ENCODE results near the gene ZNRF2. TPM values are rescaled to one million over a fixed set of nuclear protein-coding genes. Genes with fewer than 3 reads are reported as not detected.

ZNRF2 gene
- total RNA-seq, 1 donor from 2014 or later: 11.2 TPM

DNA sequence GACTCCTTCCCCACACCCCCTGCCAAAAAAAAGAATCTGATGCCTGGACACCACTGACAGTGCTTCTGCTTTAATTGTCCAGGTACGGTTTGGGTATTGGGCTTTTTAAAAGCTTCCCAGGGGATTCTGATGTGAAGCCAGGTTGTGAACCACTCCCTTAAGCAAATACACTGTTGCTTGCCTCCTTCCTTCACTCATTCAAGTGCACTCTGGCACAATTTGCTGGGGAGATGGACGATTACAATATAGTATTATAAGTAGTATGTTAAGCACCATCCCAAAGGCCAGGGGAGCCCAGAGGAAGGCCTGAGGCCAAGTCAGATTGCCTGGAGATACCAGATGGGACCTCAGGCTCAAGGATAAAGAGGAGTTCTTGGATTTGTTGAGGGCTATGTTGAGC is 12.3 kb upstream of the ZNRF2 start:
- TF ChIP-seq, protein P1, sequence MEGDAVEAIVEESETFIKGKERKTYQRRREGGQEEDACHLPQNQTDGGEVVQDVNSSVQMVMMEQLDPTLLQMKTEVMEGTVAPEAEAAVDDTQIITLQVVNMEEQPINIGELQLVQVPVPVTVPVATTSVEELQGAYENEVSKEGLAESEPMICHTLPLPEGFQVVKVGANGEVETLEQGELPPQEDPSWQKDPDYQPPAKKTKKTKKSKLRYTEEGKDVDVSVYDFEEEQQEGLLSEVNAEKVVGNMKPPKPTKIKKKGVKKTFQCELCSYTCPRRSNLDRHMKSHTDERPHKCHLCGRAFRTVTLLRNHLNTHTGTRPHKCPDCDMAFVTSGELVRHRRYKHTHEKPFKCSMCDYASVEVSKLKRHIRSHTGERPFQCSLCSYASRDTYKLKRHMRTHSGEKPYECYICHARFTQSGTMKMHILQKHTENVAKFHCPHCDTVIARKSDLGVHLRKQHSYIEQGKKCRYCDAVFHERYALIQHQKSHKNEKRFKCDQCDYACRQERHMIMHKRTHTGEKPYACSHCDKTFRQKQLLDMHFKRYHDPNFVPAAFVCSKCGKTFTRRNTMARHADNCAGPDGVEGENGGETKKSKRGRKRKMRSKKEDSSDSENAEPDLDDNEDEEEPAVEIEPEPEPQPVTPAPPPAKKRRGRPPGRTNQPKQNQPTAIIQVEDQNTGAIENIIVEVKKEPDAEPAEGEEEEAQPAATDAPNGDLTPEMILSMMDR (conservative IDR thresholded peaks at IDR 0.05): no peak
- Mint-ChIP-seq H3K9me3 (no peaks in the 10 kb centered on the region), H3K36me3 (no peaks in the 10 kb centered on the region), H3K27me3 (no peaks in the 10 kb centered on the region), H3K4me1 (ENCODE audit: unreplicated experiment) (no peaks in the 10 kb centered on the region), H3K27ac (no peak overlapping the region), H3K4me3 (no peak overlapping the region)
- no peak for DNase-seq (ENCODE audit: extremely low spot score, unreplicated experiment)

DNA sequence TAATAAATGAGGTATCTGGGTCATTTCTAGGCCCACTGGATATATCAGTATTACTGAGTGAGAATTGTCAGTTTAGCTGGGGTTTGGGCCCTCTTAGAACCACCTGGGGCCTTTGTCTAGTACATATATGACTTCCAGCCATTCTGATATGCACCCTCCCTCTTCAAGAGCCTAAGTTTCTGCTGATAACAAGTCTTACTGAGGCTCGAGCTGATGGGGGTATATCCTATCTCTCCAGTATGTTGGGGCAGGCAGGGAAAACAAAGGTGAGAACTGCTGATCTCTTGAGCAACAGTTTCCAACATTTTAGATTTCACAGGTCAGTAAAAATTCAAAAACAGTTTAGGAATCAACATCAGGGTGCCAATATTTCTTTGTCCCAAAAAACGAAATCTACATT is 10.8 kb upstream of the ZNRF2 start:
- TF ChIP-seq, protein P1 (conservative IDR thresholded peaks at IDR 0.05): no peak
- Mint-ChIP-seq H3K36me3 (no peaks in the 10 kb centered on the region), H3K4me3 (no peak overlapping the region), H3K27me3 (no peaks in the 10 kb centered on the region), H3K4me1 (ENCODE audit: unreplicated experiment) (no peaks in the 10 kb centered on the region), H3K27ac (no peak overlapping the region), H3K9me3 (no peaks in the 10 kb centered on the region)
- no peak for DNase-seq (ENCODE audit: extremely low spot score, unreplicated experiment)

DNA sequence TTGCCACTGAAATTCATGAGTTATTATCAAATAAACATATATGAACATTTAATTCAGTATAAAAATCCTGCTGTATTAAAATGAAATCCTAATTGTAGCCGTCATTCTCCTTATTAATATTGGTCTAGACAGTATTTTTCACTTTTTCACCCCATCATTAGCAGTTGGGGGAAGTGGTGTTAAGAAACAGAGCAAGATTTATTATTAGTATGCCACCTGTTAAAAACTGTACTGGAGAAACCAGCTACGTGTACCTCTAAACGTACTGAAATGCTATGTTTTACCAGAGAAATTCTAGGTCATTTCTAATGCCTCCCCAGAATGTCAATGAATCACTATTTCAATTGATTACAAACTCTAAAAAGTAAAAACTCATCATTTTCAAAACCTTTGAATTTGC is 9.8 kb upstream of the ZNRF2 start:
- no peak for DNase-seq (ENCODE audit: extremely low spot score, unreplicated experiment)
- TF ChIP-seq, protein P1 (conservative IDR thresholded peaks at IDR 0.05): no peak
- no peak overlapping the region for H3K4me3 Mint-ChIP-seq
- H3K9me3 Mint-ChIP-seq: no peaks in the 10 kb centered on the region
- no peaks in the 10 kb centered on the region for H3K36me3 Mint-ChIP-seq
- H3K4me1 Mint-ChIP-seq (ENCODE audit: unreplicated experiment): no peaks in the 10 kb centered on the region
- no peak overlapping the region for H3K27ac Mint-ChIP-seq
- no peaks in the 10 kb centered on the region for H3K27me3 Mint-ChIP-seq

DNA sequence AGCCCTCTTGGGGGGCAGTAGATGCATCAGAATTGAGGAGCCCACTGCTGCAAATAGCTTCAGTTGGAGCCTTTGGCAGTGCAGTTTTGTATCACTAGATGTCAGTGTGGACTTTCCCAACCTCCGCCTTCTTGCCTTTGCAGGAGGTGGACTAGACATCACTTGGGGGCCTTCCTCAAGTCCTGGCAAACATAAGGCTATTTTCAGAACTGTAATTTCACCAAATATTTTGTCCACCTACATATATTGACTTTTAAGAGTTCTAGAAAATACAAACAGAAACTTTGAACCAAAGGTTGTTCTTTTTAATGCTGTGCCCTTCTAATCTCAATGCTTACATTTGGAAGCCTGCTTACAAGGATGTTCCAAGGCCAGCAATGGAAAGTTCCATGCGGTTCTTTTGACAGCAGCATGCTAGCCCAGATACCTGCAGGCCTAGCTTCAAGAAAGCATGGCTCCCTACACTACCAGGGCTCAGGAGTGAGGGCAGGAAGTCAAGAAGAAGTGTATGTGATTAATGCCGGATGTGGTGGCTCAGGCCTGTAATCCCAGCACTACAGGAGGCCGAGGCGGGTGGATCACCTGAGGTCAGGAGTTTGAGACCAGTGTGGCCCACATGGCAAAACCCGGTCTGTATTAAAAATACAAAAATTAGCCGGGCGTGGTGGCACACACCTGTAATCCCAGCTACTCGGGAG is 8.0 kb upstream of the ZNRF2 start:
- no peaks in the 10 kb centered on the region for H3K36me3 Mint-ChIP-seq
- DNase-seq (ENCODE audit: extremely low spot score, unreplicated experiment): no peak

DNA sequence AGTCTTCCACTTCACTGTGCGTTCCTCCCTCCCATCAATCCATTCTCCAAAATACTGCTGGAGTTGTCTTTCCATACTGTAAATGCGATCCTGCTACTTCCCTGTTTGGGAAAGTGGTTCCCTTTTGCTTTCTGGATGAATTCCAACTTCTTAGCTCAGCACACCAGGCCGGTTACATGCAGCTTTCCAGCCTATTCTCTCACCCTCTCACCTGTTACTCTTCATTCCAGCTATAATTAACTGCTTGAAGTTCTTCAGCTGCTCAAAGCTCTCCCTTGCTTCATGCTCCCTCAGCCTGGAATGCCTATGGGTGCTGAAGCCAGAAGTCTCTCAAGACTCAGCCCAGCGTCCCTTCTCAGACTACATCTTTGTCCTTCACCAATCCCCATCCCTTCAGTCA is 6.0 kb upstream of the ZNRF2 start:
- H3K27ac Mint-ChIP-seq: no peak overlapping the region
- H3K4me3 Mint-ChIP-seq: no peak overlapping the region
- no peaks in the 10 kb centered on the region for H3K4me1 Mint-ChIP-seq (ENCODE audit: unreplicated experiment)
- no peaks in the 10 kb centered on the region for H3K36me3 Mint-ChIP-seq
- TF ChIP-seq, protein P1 (conservative IDR thresholded peaks at IDR 0.05): no peak
- no peaks in the 10 kb centered on the region for H3K9me3 Mint-ChIP-seq
- no peaks in the 10 kb centered on the region for H3K27me3 Mint-ChIP-seq
- no peak for DNase-seq (ENCODE audit: extremely low spot score, unreplicated experiment)

More for the DNA sequence above, 8.0 kb upstream of the ZNRF2 start:
- no peaks in the 10 kb centered on the region for H3K4me1 Mint-ChIP-seq (ENCODE audit: unreplicated experiment)
- H3K4me3 Mint-ChIP-seq: no peak overlapping the region
- no peak overlapping the region for H3K27ac Mint-ChIP-seq
- no peaks in the 10 kb centered on the region for H3K9me3 Mint-ChIP-seq
- no peaks in the 10 kb centered on the region for H3K27me3 Mint-ChIP-seq
- TF ChIP-seq, protein P1 (conservative IDR thresholded peaks at IDR 0.05): peak; percentile 77
